ENCODE results near the gene DDX54. TPM values are rescaled to one million over a fixed set of nuclear protein-coding genes. Genes with fewer than 3 reads are reported as not detected.

DDX54 gene
- total and polyA plus RNA-seq, 2 donors, result 10.3 to 54.4 TPM

DNA sequence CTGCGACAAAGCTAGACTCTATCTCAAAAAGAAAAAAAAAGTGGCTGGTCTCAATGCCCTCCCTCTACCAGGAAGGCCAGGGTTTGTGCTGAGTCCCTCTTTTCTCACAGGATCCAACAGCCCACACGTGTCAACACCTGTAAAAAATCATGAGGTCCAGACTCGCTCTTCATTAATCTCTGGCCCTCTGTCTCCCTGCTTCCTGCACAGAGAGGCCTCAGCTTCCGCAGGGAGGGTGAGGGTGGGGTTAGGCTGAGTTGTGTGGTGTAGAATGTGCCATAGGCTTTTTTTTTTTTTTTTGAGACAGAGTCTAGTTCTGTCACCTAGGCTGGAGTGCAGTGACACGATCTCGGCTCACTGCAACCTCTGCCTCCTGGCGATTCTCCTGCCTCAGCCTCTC lies 29.6 kb downstream of the DDX54 start:
- H3K4me1 ChIP-seq (ENCODE audit: insufficient read depth), result peaks cover 2% of the 10 kb centered on the region
- peaks cover 2% of the 10 kb centered on the region for H3K36me3 ChIP-seq (ENCODE audit: insufficient read depth)
- H3K27ac ChIP-seq (ENCODE audit: low read depth), result no peak overlapping the region
- WGBS, result 49% methylated on average over 7 of the region's 7 CpGs
- H3K4me3 ChIP-seq (ENCODE audit: low read depth, low read length), result no peak overlapping the region
- DNase-seq (ENCODE audit: extremely low spot score), result no peak

DNA sequence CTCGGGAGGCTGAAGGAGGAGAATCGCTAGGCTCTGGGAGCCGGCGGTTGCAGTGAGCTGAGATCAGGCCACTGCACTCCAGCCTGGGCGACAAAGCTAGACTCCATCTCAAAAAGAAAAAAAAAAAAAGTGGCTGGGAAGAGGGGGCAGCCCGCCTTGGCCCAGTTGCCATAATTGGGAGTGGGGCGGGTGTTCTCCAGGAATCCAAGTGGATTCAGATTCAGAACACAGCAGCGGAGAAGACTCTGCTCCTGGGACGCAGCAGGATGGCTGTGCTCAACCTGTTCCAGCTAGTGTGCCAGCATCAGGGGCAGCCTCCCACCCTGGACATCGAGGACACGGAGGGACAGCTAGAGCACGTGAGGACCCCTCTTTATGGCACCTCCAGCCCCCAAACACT lies 30.2 kb downstream of the DDX54 start:
- no peak for DNase-seq (ENCODE audit: extremely low spot score)

GRCh38 chr12:113154351-113154973 lies 30.8 kb downstream of the DDX54 start:
- 4% methylated on average over 51 of the region's 51 CpGs for WGBS
- Histone ChIP-seq H3K4me3 (ENCODE audit: low read depth, low read length) (no peak overlapping the region), H3K27ac (ENCODE audit: low read depth) (no peak overlapping the region), H3K4me1 (ENCODE audit: insufficient read depth) (peaks cover 2% of the 10 kb centered on the region), H3K36me3 (ENCODE audit: insufficient read depth) (peaks cover under 1% of the 10 kb centered on the region)
- DNase-seq (ENCODE audit: extremely low spot score), result no peak

More for the DNA sequence above, 30.2 kb downstream of the DDX54 start:
- H3K27ac ChIP-seq (ENCODE audit: low read depth), result no peak overlapping the region
- 65% methylated on average over 12 of the region's 12 CpGs for WGBS
- peaks cover 2% of the 10 kb centered on the region for H3K4me1 ChIP-seq (ENCODE audit: insufficient read depth)
- H3K36me3 ChIP-seq (ENCODE audit: insufficient read depth), result peaks cover 2% of the 10 kb centered on the region
- H3K4me3 ChIP-seq (ENCODE audit: low read depth, low read length), result no peak overlapping the region

GRCh38 chr12:113152835-113153814 lies 32.2 kb downstream of the DDX54 start:
- DNase-seq (ENCODE audit: extremely low spot score), result no peak
- peak overlapping the region; percentile 19 for H3K4me3 ChIP-seq (ENCODE audit: low read depth, low read length)
- H3K36me3 ChIP-seq (ENCODE audit: insufficient read depth), result no peaks in the 10 kb centered on the region
- peaks cover 2% of the 10 kb centered on the region for H3K4me1 ChIP-seq (ENCODE audit: insufficient read depth)
- WGBS, result 8% methylated on average over 70 of the region's 70 CpGs
- H3K27ac ChIP-seq (ENCODE audit: low read depth), result no peak overlapping the region

- WGBS, result 26% methylated on average over 9 of the region's 9 CpGs
- Histone ChIP-seq H3K36me3 (ENCODE audit: insufficient read depth) (no peaks in the 10 kb centered on the region), H3K27ac (ENCODE audit: low read depth) (no peak overlapping the region), H3K4me1 (ENCODE audit: insufficient read depth) (peaks cover 2% of the 10 kb centered on the region), H3K4me3 (ENCODE audit: low read depth, low read length) (peak overlapping the region; percentile 19)
- DNase-seq (ENCODE audit: extremely low spot score), result no peak
Measured at GRCh38 chr12:113152196-113152834, 33.0 kb downstream of the DDX54 start.

- 88% methylated on average over 3 of the region's 3 CpGs for WGBS
- Histone ChIP-seq H3K4me3 (ENCODE audit: low read depth, low read length) (no peak overlapping the region), H3K27ac (ENCODE audit: low read depth) (no peak overlapping the region), H3K4me1 (ENCODE audit: insufficient read depth) (peaks cover 2% of the 10 kb centered on the region), H3K36me3 (ENCODE audit: insufficient read depth) (no peaks in the 10 kb centered on the region)
- no peak for DNase-seq (ENCODE audit: extremely low spot score)
Measured at GRCh38 chr12:113151655-113152054, 33.6 kb downstream of the DDX54 start.

- peak; percentile 43 for DNase-seq (ENCODE audit: extremely low spot score)
- Histone ChIP-seq H3K4me1 (ENCODE audit: insufficient read depth) (peaks cover 2% of the 10 kb centered on the region), H3K4me3 (ENCODE audit: low read depth, low read length) (no peak within 1 kb of the TSS), H3K36me3 (ENCODE audit: insufficient read depth) (no peaks in the 10 kb centered on the region), H3K27ac (ENCODE audit: low read depth) (no peak within 1 kb of the TSS)
- 24% methylated on average over 22 of the region's 22 CpGs for WGBS
Measured at GRCh38 chr12:113149361-113150150, 35.7 kb downstream of the DDX54 start, which contains the start of gene CFAP73. Gene CFAP73, plus strand, starts transcription at chr12:113149724. Its CDS starts 134 bp downstream, at chr12:113149858.

DNA sequence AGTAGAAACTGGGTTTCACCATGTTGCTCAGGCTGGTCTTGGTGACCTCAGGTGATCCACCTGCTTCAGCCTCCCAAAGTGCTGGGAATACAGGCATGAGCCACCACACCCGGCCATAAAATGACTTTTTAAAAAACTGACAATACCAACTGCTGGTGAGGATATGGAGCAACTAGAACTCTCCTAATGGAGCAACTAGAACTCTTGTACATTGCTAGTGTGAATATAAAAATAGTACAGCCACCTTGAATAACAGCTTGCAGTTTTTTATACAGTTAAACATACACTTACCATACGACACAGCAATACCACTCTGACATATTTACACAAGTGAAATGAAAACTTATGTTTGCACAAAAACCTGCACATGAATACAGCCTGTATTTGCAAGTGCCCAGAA lies 38.3 kb downstream of the DDX54 start:
- DNase-seq (ENCODE audit: extremely low spot score), result no peak
- WGBS, result 63% methylated on average over 2 of the region's 2 CpGs
- Histone ChIP-seq H3K4me1 (ENCODE audit: insufficient read depth) (no peaks in the 10 kb centered on the region), H3K4me3 (ENCODE audit: low read depth, low read length) (no peak overlapping the region), H3K27ac (ENCODE audit: low read depth) (no peak overlapping the region), H3K36me3 (ENCODE audit: insufficient read depth) (no peaks in the 10 kb centered on the region)

GRCh38 chr12:113145720-113146551 lies 39.3 kb downstream of the DDX54 start:
- DNase-seq (ENCODE audit: extremely low spot score), result no peak
- no peak overlapping the region for H3K27ac ChIP-seq (ENCODE audit: low read depth)
- WGBS, result 73% methylated on average over 12 of the region's 12 CpGs

GRCh38 chr12:113144806-113145205 lies 40.5 kb downstream of the DDX54 start:
- WGBS, result 77% methylated on average over 5 of the region's 5 CpGs
- H3K4me3 ChIP-seq (ENCODE audit: low read depth, low read length), result no peak overlapping the region
- DNase-seq (ENCODE audit: extremely low spot score), result no peak
- no peaks in the 10 kb centered on the region for H3K36me3 ChIP-seq (ENCODE audit: insufficient read depth)
- H3K4me1 ChIP-seq (ENCODE audit: insufficient read depth), result no peaks in the 10 kb centered on the region
- no peak overlapping the region for H3K27ac ChIP-seq (ENCODE audit: low read depth)

More at GRCh38 chr12:113145720-113146551, 39.3 kb downstream of the DDX54 start:
- Histone ChIP-seq H3K4me1 (ENCODE audit: insufficient read depth) (no peaks in the 10 kb centered on the region), H3K36me3 (ENCODE audit: insufficient read depth) (no peaks in the 10 kb centered on the region), H3K4me3 (ENCODE audit: low read depth, low read length) (no peak overlapping the region)

DNA sequence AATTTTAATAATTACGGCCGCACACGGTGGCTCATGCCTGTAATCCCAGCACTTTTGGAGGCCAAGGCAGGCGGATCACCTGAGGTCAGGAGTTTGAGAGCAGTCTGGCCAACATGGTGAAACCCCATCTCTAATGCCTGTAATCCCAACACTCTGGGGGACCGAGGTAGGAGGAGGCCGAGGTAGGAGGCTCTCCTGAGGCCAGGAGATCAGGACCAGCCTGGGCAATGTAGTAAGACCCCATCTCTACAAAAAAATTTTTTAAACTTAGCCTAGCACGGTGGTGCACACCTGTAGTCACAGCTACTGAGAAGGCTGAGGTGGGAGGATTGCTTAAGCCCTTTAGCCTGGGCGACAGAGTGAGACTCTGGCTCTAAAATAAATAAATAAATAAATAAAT lies 41.3 kb downstream of the DDX54 start:
- H3K4me1 ChIP-seq (ENCODE audit: insufficient read depth), result no peaks in the 10 kb centered on the region
- no peaks in the 10 kb centered on the region for H3K36me3 ChIP-seq (ENCODE audit: insufficient read depth)
- no peak for DNase-seq (ENCODE audit: extremely low spot score)
- no peak overlapping the region for H3K27ac ChIP-seq (ENCODE audit: low read depth)
- H3K4me3 ChIP-seq (ENCODE audit: low read depth, low read length), result no peak overlapping the region
- WGBS, result 89% methylated on average over 8 of the region's 8 CpGs

GRCh38 chr12:113142886-113143332 lies 42.4 kb downstream of the DDX54 start:
- WGBS, result 73% methylated on average over 5 of the region's 5 CpGs
- no peak for DNase-seq (ENCODE audit: extremely low spot score)
- H3K36me3 ChIP-seq (ENCODE audit: insufficient read depth), result no peaks in the 10 kb centered on the region
- no peaks in the 10 kb centered on the region for H3K4me1 ChIP-seq (ENCODE audit: insufficient read depth)
- no peak overlapping the region for H3K27ac ChIP-seq (ENCODE audit: low read depth)
- no peak overlapping the region for H3K4me3 ChIP-seq (ENCODE audit: low read depth, low read length)

Measured in urinary bladder (tissue), 4 donors.